Measurements from ENCODE around the gene SORCS1.

The SORCS1 gene

GRCh38 chr10:106571192-106571946 is 593.1 kb downstream of the SORCS1 start:
- Histone ChIP-seq H3K4me3 (ENCODE audit: insufficient read depth, low read depth, low read length) (no peak overlapping the region), H3K9me3 (ENCODE audit: control insufficient read depth, low read length) (no peaks in the 10 kb centered on the region), H3K27me3 (ENCODE audit: control insufficient read depth, insufficient read depth, low read length, poor library complexity, severe bottlenecking) (no peaks in the 10 kb centered on the region), H3K4me1 (ENCODE audit: control insufficient read depth, insufficient read depth, low read length) (no peaks in the 10 kb centered on the region), H3K27ac (ENCODE audit: insufficient read depth, low read depth, low read length, poor library complexity, severe bottlenecking) (no peak overlapping the region), H3K36me3 (ENCODE audit: control insufficient read depth, insufficient read depth, low read length) (no peaks in the 10 kb centered on the region)
- WGBS, 2 experiments: 76 to 82% methylated on average over 3 to 5 of the region's 5 CpGs

GRCh38 chr10:106570268-106570667 is 594.2 kb downstream of the SORCS1 start:
- 91 to 95% methylated on average over 4 to 5 of the region's 5 CpGs for WGBS, 2 experiments
- H3K36me3 ChIP-seq (ENCODE audit: control insufficient read depth, insufficient read depth, low read length): no peaks in the 10 kb centered on the region
- no peaks in the 10 kb centered on the region for H3K27me3 ChIP-seq (ENCODE audit: control insufficient read depth, insufficient read depth, low read length, poor library complexity, severe bottlenecking)
- no peaks in the 10 kb centered on the region for H3K4me1 ChIP-seq (ENCODE audit: control insufficient read depth, insufficient read depth, low read length)
- H3K4me3 ChIP-seq (ENCODE audit: insufficient read depth, low read depth, low read length): no peak overlapping the region
- no peaks in the 10 kb centered on the region for H3K9me3 ChIP-seq (ENCODE audit: control insufficient read depth, low read length)
- H3K27ac ChIP-seq (ENCODE audit: insufficient read depth, low read depth, low read length, poor library complexity, severe bottlenecking): no peak overlapping the region

GRCh38 chr10:106567629-106568028 is 596.9 kb downstream of the SORCS1 start:
- Histone ChIP-seq H3K4me1 (ENCODE audit: control insufficient read depth, insufficient read depth, low read length) (no peaks in the 10 kb centered on the region), H3K4me3 (ENCODE audit: insufficient read depth, low read depth, low read length) (no peak overlapping the region), H3K36me3 (ENCODE audit: control insufficient read depth, insufficient read depth, low read length) (no peaks in the 10 kb centered on the region), H3K9me3 (ENCODE audit: control insufficient read depth, low read length) (no peaks in the 10 kb centered on the region), H3K27me3 (ENCODE audit: control insufficient read depth, insufficient read depth, low read length, poor library complexity, severe bottlenecking) (no peaks in the 10 kb centered on the region), H3K27ac (ENCODE audit: insufficient read depth, low read depth, low read length, poor library complexity, severe bottlenecking) (no peak overlapping the region)
- 94 to 97% methylated on average over 4 of the region's 4 CpGs for WGBS, 2 experiments

GRCh38 chr10:106566873-106567272 is 597.6 kb downstream of the SORCS1 start:
- no peaks in the 10 kb centered on the region for H3K4me1 ChIP-seq (ENCODE audit: control insufficient read depth, insufficient read depth, low read length)
- H3K4me3 ChIP-seq (ENCODE audit: insufficient read depth, low read depth, low read length): no peak overlapping the region
- no peaks in the 10 kb centered on the region for H3K36me3 ChIP-seq (ENCODE audit: control insufficient read depth, insufficient read depth, low read length)
- no peaks in the 10 kb centered on the region for H3K27me3 ChIP-seq (ENCODE audit: control insufficient read depth, insufficient read depth, low read length, poor library complexity, severe bottlenecking)
- H3K27ac ChIP-seq (ENCODE audit: insufficient read depth, low read depth, low read length, poor library complexity, severe bottlenecking): no peak overlapping the region
- no peaks in the 10 kb centered on the region for H3K9me3 ChIP-seq (ENCODE audit: control insufficient read depth, low read length)
- 91 to 96% methylated on average over 3 of the region's 3 CpGs for WGBS, 2 experiments

- Histone ChIP-seq H3K9me3 (ENCODE audit: control insufficient read depth, low read length) (no peaks in the 10 kb centered on the region), H3K4me1 (ENCODE audit: control insufficient read depth, insufficient read depth, low read length) (no peaks in the 10 kb centered on the region), H3K27me3 (ENCODE audit: control insufficient read depth, insufficient read depth, low read length, poor library complexity, severe bottlenecking) (no peaks in the 10 kb centered on the region), H3K36me3 (ENCODE audit: control insufficient read depth, insufficient read depth, low read length) (no peaks in the 10 kb centered on the region), H3K4me3 (ENCODE audit: insufficient read depth, low read depth, low read length) (no peak overlapping the region), H3K27ac (ENCODE audit: insufficient read depth, low read depth, low read length, poor library complexity, severe bottlenecking) (no peak overlapping the region)
- WGBS, 2 experiments: 94 to 96% methylated on average over 3 of the region's 3 CpGs
These were observed 599.0 kb downstream of the SORCS1 start for GRCh38 chr10:106565546-106565945.

GRCh38 chr10:106563384-106563783 is 601.1 kb downstream of the SORCS1 start:
- no peaks in the 10 kb centered on the region for H3K36me3 ChIP-seq (ENCODE audit: control insufficient read depth, insufficient read depth, low read length)

GRCh38 chr10:106560925-106561640 is 603.4 kb downstream of the SORCS1 start:
- no peaks in the 10 kb centered on the region for H3K9me3 ChIP-seq (ENCODE audit: control insufficient read depth, low read length)
- H3K36me3 ChIP-seq (ENCODE audit: control insufficient read depth, insufficient read depth, low read length): no peaks in the 10 kb centered on the region
- H3K27me3 ChIP-seq (ENCODE audit: control insufficient read depth, insufficient read depth, low read length, poor library complexity, severe bottlenecking): no peaks in the 10 kb centered on the region
- 97 to 98% methylated on average over 5 of the region's 5 CpGs for WGBS, 2 experiments
- H3K4me1 ChIP-seq (ENCODE audit: control insufficient read depth, insufficient read depth, low read length): no peaks in the 10 kb centered on the region
- H3K27ac ChIP-seq (ENCODE audit: insufficient read depth, low read depth, low read length, poor library complexity, severe bottlenecking): no peak overlapping the region
- no peak overlapping the region for H3K4me3 ChIP-seq (ENCODE audit: insufficient read depth, low read depth, low read length)

More at GRCh38 chr10:106563384-106563783, 601.1 kb downstream of the SORCS1 start:
- H3K4me1 ChIP-seq (ENCODE audit: control insufficient read depth, insufficient read depth, low read length): no peaks in the 10 kb centered on the region
- H3K27ac ChIP-seq (ENCODE audit: insufficient read depth, low read depth, low read length, poor library complexity, severe bottlenecking): no peak overlapping the region
- no peaks in the 10 kb centered on the region for H3K27me3 ChIP-seq (ENCODE audit: control insufficient read depth, insufficient read depth, low read length, poor library complexity, severe bottlenecking)
- H3K4me3 ChIP-seq (ENCODE audit: insufficient read depth, low read depth, low read length): no peak overlapping the region
- WGBS, 2 experiments: 78 to 88% methylated on average over 2 of the region's 3 CpGs
- no peaks in the 10 kb centered on the region for H3K9me3 ChIP-seq (ENCODE audit: control insufficient read depth, low read length)

GRCh38 chr10:106559442-106559841 is 605.1 kb downstream of the SORCS1 start:
- H3K4me1 ChIP-seq (ENCODE audit: control insufficient read depth, insufficient read depth, low read length): no peaks in the 10 kb centered on the region
- H3K4me3 ChIP-seq (ENCODE audit: insufficient read depth, low read depth, low read length): no peak overlapping the region
- no peaks in the 10 kb centered on the region for H3K36me3 ChIP-seq (ENCODE audit: control insufficient read depth, insufficient read depth, low read length)
- no peak overlapping the region for H3K27ac ChIP-seq (ENCODE audit: insufficient read depth, low read depth, low read length, poor library complexity, severe bottlenecking)
- no peaks in the 10 kb centered on the region for H3K27me3 ChIP-seq (ENCODE audit: control insufficient read depth, insufficient read depth, low read length, poor library complexity, severe bottlenecking)
- WGBS, 2 experiments: 97 to 98% methylated on average over 3 of the region's 3 CpGs
- no peaks in the 10 kb centered on the region for H3K9me3 ChIP-seq (ENCODE audit: control insufficient read depth, low read length)

- Histone ChIP-seq H3K4me3 (ENCODE audit: insufficient read depth, low read depth, low read length) (no peak overlapping the region), H3K27ac (ENCODE audit: insufficient read depth, low read depth, low read length, poor library complexity, severe bottlenecking) (no peak overlapping the region)
These were observed 606.4 kb downstream of the SORCS1 start for GRCh38 chr10:106557951-106558733.

GRCh38 chr10:106557053-106557452 is 607.5 kb downstream of the SORCS1 start:
- no peaks in the 10 kb centered on the region for H3K9me3 ChIP-seq (ENCODE audit: control insufficient read depth, low read length)
- H3K27ac ChIP-seq (ENCODE audit: insufficient read depth, low read depth, low read length, poor library complexity, severe bottlenecking): no peak overlapping the region
- no peak overlapping the region for H3K4me3 ChIP-seq (ENCODE audit: insufficient read depth, low read depth, low read length)
- no peaks in the 10 kb centered on the region for H3K4me1 ChIP-seq (ENCODE audit: control insufficient read depth, insufficient read depth, low read length)
- no peaks in the 10 kb centered on the region for H3K27me3 ChIP-seq (ENCODE audit: control insufficient read depth, insufficient read depth, low read length, poor library complexity, severe bottlenecking)
- no peaks in the 10 kb centered on the region for H3K36me3 ChIP-seq (ENCODE audit: control insufficient read depth, insufficient read depth, low read length)

More at GRCh38 chr10:106557951-106558733, 606.4 kb downstream of the SORCS1 start:
- Histone ChIP-seq H3K9me3 (ENCODE audit: control insufficient read depth, low read length) (no peaks in the 10 kb centered on the region), H3K4me1 (ENCODE audit: control insufficient read depth, insufficient read depth, low read length) (no peaks in the 10 kb centered on the region), H3K27me3 (ENCODE audit: control insufficient read depth, insufficient read depth, low read length, poor library complexity, severe bottlenecking) (no peaks in the 10 kb centered on the region), H3K36me3 (ENCODE audit: control insufficient read depth, insufficient read depth, low read length) (no peaks in the 10 kb centered on the region)
- 95 to 99% methylated on average over 3 to 7 of the region's 7 CpGs for WGBS, 2 experiments
